Right atrium auricular region (tissue), 2 donors: ENCODE results near the gene MGAT4B. TPM values are rescaled to one million over a fixed set of nuclear protein-coding genes. Genes with fewer than 3 reads are reported as not detected.
A peak's percentile ranks its signal among the peaks of the same experiment; 100 is the strongest.

Source experiments
- DNase-seq: peaks from one replicate; pipeline ENCODE4 v3.0.0-alpha.2; 2019; ENCODE audit warnings: low spot score
- H3K27ac ChIP-seq, 2 donors: fragments of 200-600 bp; sonication (generic); 1 replicate in 1 of 2; 2 replicates in 1 of 2; pipeline ENCODE4 v1.5.1; 2016 to 2019
- H3K27me3 ChIP-seq, 2 donors: fragments of 200-600 bp; sonication (generic); one replicate each; pipeline versions ENCODE4 v1.5.1 to v1.6.0; 2017 to 2019
- H3K36me3 ChIP-seq: fragments of 200-600 bp; sonication (generic); one replicate; pipeline ENCODE4 v1.5.1; 2016
- H3K4me1 ChIP-seq, 2 donors: fragments of 200-600 bp; sonication (generic); one replicate each; pipeline versions ENCODE4 v1.5.1 to v1.6.0; 2017 to 2019
- H3K4me3 ChIP-seq, 2 donors: fragments of 200-600 bp; sonication (generic); 1 replicate in 1 of 2; 2 replicates in 1 of 2; pipeline ENCODE4 v1.5.1; 2017 to 2019; ENCODE audit warnings: mild to moderate bottlenecking in 1 of 2, moderate library complexity in 1 of 2
- H3K9me3 ChIP-seq, 2 donors: fragments of 200-600 bp; sonication (generic); one replicate each; pipeline ENCODE4 v1.5.1; 2019
- total RNA-seq, 2 donors: library from RNA; depleted of rRNA; stranded (reverse); fragments of >200 nt; gene quantifications; one replicate each; pipeline ENCODE4 v1.1.0, GENCODE V29; 2016
- TF ChIP-seq, protein P1 (sequence below), 2 donors: fragments of 200-600 bp; sonication (generic); IDR thresholded peaks; one replicate each; pipeline ENCODE4 v1.5.1; 2019; ENCODE audit warnings: antibody characterized with exemption in 2 of 2

Gene MGAT4B
- total RNA-seq, 2 donors from 2014 or later, result 71.7 to 77.1 TPM

DNA sequence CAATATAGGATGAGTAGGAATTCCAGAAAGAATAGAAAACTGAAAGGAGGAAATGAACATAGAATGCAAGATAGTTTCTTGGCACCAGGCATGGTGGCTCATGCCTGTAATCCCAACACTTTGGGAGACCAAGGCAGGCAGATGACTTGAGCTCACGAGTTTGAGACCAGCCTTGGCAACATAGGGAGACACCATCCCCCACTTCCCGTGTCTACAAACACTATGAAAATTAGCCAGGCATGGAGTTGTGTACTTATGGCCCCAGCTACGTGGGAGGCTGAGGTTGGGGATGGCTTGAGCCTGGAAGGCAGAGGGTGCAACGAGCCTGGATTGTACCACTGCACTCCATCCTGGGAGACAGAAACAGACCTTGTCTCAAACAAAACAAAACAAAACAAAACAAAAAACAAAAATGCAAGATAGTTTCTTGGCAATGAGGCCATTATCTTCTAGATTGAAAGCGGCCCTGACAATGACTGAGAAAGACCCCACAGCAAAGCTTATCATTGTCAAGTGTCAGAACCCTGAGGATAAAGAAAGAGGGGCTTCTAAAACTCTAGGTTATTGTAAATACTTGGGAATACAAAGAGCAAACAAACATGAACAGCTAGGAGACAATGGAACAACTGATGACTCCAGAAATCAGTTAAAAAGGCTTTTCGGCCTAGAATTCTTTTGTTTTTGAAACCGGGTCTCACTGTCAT is 23.2 kb upstream of the MGAT4B start:
- no peak overlapping the region for H3K27ac ChIP-seq

DNA sequence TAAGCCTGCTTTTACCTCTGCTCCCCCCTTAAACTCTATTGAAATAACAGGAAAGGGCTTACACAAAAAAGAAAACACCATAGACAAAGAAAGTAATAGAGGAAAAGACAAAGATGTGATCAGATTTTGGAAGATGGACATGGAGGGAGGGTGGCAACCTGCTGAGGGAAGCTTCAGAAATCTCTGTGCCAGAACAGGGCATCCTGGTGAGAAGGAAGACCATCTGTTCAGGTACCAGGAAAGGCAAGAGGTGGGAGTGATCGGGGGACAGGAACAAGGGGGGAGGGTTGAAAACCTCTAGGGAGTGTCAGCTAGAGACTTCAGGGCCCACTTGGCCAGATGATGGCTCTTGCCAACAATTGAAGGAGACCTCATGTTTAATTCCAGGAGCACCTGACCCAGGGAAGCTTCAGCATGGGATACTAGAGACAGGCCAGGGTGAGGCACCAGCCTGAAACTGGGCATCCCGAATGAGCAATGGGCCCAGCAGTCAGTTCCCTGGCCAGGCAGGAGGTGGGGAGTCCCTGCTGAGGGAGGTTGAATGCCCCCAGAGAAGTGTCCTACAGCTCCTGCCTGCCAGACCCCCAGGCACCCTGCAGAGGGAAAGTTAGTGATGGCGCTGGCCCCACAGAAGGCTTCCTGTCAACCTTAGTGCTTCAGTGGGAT is 22.2 kb upstream of the MGAT4B start:
- Histone ChIP-seq H3K27me3 (no peaks in the 10 kb centered on the region), H3K4me3 (no peak overlapping the region), H3K9me3 (no peaks in the 10 kb centered on the region), H3K36me3 (peaks cover 100% of the 10 kb centered on the region), H3K27ac (peak overlapping the region in 1 of 2 donors; percentile 19), H3K4me1 (peaks cover 0 to 30% of the 10 kb centered on the region in 2 donors)
- no peak for DNase-seq
- TF ChIP-seq, protein P1, sequence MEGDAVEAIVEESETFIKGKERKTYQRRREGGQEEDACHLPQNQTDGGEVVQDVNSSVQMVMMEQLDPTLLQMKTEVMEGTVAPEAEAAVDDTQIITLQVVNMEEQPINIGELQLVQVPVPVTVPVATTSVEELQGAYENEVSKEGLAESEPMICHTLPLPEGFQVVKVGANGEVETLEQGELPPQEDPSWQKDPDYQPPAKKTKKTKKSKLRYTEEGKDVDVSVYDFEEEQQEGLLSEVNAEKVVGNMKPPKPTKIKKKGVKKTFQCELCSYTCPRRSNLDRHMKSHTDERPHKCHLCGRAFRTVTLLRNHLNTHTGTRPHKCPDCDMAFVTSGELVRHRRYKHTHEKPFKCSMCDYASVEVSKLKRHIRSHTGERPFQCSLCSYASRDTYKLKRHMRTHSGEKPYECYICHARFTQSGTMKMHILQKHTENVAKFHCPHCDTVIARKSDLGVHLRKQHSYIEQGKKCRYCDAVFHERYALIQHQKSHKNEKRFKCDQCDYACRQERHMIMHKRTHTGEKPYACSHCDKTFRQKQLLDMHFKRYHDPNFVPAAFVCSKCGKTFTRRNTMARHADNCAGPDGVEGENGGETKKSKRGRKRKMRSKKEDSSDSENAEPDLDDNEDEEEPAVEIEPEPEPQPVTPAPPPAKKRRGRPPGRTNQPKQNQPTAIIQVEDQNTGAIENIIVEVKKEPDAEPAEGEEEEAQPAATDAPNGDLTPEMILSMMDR (IDR thresholded peaks at IDR 0.05), result no peak

More for the DNA sequence above, 23.2 kb upstream of the MGAT4B start:
- Histone ChIP-seq H3K9me3 (no peaks in the 10 kb centered on the region), H3K36me3 (peaks cover 93% of the 10 kb centered on the region), H3K4me3 (no peak overlapping the region), H3K4me1 (peaks cover 0 to 20% of the 10 kb centered on the region in 2 donors), H3K27me3 (no peaks in the 10 kb centered on the region)
- TF ChIP-seq, protein P1 (IDR thresholded peaks at IDR 0.05), result no peak
- DNase-seq, result no peak

DNA sequence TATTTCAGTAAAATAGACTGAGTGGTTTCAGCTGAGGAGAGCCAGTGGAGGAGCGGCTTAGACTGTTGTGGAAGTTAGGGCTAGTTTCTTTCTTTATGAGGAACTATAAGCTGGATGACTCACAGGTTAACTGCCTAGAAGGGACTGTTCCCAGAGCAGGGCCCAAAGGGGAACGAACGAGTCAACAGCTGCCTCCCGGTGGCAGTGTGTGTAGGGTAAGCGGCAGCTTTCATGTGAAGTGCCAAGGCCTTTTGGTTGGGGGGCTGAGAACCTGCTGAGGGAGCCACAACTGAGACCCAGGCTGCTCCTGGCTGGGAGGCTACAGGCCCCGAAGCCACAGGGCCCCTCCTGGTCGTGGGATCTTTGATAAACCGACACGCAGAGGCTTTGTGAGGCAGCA is 21.0 kb upstream of the MGAT4B start:
- no peaks in the 10 kb centered on the region for H3K9me3 ChIP-seq
- no peak for DNase-seq
- peaks cover 100% of the 10 kb centered on the region for H3K36me3 ChIP-seq
- TF ChIP-seq, protein P1 (IDR thresholded peaks at IDR 0.05), result no peak
- H3K4me1 ChIP-seq, result peaks cover 0 to 42% of the 10 kb centered on the region in 2 donors
- H3K4me3 ChIP-seq, result no peak overlapping the region
- H3K27ac ChIP-seq, result no peak overlapping the region
- no peaks in the 10 kb centered on the region for H3K27me3 ChIP-seq

DNA sequence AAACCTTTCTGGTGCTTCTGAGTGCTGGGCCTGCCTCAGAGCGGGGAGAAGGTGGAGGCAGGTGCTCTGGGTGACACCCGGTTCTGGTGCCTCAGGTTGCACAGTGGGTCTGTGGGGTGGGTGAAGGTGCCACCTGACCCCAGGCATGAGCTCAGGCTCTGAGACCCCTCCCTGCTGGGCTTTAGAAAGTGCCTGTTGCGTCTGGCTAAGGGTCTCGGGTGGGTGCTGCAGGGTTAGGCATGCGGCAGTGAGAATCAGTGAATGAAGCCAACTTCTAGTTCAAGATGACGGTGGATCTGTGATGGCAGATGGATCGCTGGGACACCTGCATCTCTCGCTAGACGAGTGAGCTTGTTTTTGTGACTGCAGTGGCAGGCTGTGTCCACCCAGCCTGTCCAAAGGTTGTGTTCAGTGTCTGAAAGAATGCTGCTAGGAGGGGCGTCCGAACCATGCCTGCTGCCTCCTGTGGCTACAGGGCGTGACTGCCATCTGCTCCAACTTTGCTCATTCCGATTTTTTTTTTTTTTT is 19.1 kb upstream of the MGAT4B start:
- H3K4me1 ChIP-seq, result peaks cover 0 to 51% of the 10 kb centered on the region in 2 donors
- no peak overlapping the region for H3K27ac ChIP-seq
- H3K9me3 ChIP-seq, result no peaks in the 10 kb centered on the region
- TF ChIP-seq, protein P1 (IDR thresholded peaks at IDR 0.05), result no peak
- no peak for DNase-seq
- peaks cover 89% of the 10 kb centered on the region for H3K36me3 ChIP-seq
- no peak overlapping the region for H3K4me3 ChIP-seq
- H3K27me3 ChIP-seq, result no peaks in the 10 kb centered on the region

DNA sequence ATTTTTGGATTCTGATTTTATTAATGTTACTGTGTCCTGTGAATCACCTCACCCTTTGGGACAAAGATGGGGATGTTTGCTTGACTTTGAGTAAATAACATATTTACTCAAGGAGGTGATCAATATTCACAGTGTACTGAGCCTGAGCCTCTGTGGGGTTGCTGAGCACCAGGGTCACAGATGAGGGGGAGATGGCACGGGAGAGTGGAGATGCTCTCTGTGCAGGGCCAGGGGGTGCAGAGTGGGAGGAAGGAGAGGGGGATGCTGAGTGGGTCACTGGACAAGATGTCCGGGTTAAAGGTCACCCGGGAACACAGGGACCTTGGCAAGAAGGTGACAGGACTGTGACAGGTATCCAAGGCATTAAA is 18.1 kb upstream of the MGAT4B start:
- H3K27ac ChIP-seq, result no peak overlapping the region
- no peak overlapping the region for H3K4me3 ChIP-seq
- H3K9me3 ChIP-seq, result no peaks in the 10 kb centered on the region
- peaks cover 0 to 59% of the 10 kb centered on the region in 2 donors for H3K4me1 ChIP-seq
- TF ChIP-seq, protein P1 (IDR thresholded peaks at IDR 0.05), result no peak
- peaks cover 80% of the 10 kb centered on the region for H3K36me3 ChIP-seq
- DNase-seq, result no peak
- no peaks in the 10 kb centered on the region for H3K27me3 ChIP-seq
